ENCODE data around the gene DCBLD2. TPM values are rescaled to one million over a fixed set of nuclear protein-coding genes. Genes with fewer than 3 reads are reported as not detected.
A peak's percentile ranks its signal among the peaks of the same experiment; 100 is the strongest.

DCBLD2 gene
- total and polyA plus RNA-seq, 2 of the 13 experiments (the other 11 are each of a cell fraction or from before 2014, with no cell fraction given) = 43.8 to 56.9 TPM

DNA sequence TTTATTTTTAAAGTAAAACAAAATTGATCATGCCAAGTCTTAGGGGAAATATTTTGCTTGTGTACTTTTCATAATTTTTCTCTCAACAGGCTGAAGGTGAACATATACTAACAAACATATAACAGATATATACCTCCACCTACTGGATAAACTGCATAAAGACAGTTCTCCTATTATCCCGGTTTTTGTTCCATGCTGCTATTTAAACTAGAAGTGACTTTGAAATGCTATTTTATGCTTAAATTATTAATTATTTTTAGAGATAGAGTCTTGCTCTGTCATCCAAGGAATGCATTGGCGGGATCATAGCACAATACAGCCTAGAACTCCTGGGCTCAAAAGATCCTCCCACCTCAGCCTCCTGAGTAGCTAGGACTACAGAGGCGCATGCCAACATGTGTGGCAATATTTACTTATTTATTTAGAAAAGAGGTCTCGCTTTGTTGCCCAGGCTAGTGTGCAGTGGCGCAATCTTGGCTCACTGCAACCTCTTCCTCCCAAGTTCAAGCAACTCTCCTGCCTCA is 88.6 kb downstream of the DCBLD2 start (continued):
- TF ChIP-seq, protein P1, sequence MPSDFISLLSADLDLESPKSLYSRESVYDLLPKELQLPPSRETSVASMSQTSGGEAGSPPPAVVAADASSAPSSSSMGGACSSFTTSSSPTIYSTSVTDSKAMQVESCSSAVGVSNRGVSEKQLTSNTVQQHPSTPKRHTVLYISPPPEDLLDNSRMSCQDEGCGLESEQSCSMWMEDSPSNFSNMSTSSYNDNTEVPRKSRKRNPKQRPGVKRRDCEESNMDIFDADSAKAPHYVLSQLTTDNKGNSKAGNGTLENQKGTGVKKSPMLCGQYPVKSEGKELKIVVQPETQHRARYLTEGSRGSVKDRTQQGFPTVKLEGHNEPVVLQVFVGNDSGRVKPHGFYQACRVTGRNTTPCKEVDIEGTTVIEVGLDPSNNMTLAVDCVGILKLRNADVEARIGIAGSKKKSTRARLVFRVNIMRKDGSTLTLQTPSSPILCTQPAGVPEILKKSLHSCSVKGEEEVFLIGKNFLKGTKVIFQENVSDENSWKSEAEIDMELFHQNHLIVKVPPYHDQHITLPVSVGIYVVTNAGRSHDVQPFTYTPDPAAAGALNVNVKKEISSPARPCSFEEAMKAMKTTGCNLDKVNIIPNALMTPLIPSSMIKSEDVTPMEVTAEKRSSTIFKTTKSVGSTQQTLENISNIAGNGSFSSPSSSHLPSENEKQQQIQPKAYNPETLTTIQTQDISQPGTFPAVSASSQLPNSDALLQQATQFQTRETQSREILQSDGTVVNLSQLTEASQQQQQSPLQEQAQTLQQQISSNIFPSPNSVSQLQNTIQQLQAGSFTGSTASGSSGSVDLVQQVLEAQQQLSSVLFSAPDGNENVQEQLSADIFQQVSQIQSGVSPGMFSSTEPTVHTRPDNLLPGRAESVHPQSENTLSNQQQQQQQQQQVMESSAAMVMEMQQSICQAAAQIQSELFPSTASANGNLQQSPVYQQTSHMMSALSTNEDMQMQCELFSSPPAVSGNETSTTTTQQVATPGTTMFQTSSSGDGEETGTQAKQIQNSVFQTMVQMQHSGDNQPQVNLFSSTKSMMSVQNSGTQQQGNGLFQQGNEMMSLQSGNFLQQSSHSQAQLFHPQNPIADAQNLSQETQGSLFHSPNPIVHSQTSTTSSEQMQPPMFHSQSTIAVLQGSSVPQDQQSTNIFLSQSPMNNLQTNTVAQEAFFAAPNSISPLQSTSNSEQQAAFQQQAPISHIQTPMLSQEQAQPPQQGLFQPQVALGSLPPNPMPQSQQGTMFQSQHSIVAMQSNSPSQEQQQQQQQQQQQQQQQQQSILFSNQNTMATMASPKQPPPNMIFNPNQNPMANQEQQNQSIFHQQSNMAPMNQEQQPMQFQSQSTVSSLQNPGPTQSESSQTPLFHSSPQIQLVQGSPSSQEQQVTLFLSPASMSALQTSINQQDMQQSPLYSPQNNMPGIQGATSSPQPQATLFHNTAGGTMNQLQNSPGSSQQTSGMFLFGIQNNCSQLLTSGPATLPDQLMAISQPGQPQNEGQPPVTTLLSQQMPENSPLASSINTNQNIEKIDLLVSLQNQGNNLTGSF (CRISPR knock-in tag; IDR thresholded peaks at IDR 0.05) = no peak
- TF ChIP-seq HMGA1 (CRISPR knock-in tag; conservative IDR thresholded peaks at IDR 0.05) (no peak), SIX1 (CRISPR knock-in tag; IDR thresholded peaks at IDR 0.05; ENCODE audit: borderline replicate concordance) (no peak), BCL6 (CRISPR knock-in tag; IDR thresholded peaks at IDR 0.05) (peak; percentile 64), RORA (CRISPR knock-in tag; IDR thresholded peaks at IDR 0.05) (0 out of 2 replicates have a peak, but pooled peaks have one; percentile 34), ZNF883 (CRISPR knock-in tag; IDR thresholded peaks at IDR 0.05; ENCODE audit: not compliant biosample characterization) (no peak), PHF5A (CRISPR knock-in tag; IDR thresholded peaks at IDR 0.05; ENCODE audit: low read depth, unreplicated experiment) (peak; percentile 55), TEAD3 (CRISPR knock-in tag; optimal IDR thresholded peaks at IDR 0.05; ENCODE audit: borderline replicate concordance) (peak; percentile 86), STAG1 (CRISPR knock-in tag; IDR thresholded peaks at IDR 0.05) (peak; percentile 74), FOSL1 (CRISPR knock-in tag; IDR thresholded peaks at IDR 0.05; ENCODE audit: borderline replicate concordance) (no peak), BHLHE40 (IDR thresholded peaks at IDR 0.05; ENCODE audit: low read length) (0 out of 2 replicates have a peak, but pooled peaks have one; percentile 15)
- TF ChIP-seq, protein P2, sequence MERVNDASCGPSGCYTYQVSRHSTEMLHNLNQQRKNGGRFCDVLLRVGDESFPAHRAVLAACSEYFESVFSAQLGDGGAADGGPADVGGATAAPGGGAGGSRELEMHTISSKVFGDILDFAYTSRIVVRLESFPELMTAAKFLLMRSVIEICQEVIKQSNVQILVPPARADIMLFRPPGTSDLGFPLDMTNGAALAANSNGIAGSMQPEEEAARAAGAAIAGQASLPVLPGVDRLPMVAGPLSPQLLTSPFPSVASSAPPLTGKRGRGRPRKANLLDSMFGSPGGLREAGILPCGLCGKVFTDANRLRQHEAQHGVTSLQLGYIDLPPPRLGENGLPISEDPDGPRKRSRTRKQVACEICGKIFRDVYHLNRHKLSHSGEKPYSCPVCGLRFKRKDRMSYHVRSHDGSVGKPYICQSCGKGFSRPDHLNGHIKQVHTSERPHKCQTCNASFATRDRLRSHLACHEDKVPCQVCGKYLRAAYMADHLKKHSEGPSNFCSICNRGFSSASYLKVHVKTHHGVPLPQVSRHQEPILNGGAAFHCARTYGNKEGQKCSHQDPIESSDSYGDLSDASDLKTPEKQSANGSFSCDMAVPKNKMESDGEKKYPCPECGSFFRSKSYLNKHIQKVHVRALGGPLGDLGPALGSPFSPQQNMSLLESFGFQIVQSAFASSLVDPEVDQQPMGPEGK (CRISPR knock-in tag; IDR thresholded peaks at IDR 0.05) = 0 out of 2 replicates have a peak, but pooled peaks have one; percentile 20
- TF ChIP-seq, protein P3, sequence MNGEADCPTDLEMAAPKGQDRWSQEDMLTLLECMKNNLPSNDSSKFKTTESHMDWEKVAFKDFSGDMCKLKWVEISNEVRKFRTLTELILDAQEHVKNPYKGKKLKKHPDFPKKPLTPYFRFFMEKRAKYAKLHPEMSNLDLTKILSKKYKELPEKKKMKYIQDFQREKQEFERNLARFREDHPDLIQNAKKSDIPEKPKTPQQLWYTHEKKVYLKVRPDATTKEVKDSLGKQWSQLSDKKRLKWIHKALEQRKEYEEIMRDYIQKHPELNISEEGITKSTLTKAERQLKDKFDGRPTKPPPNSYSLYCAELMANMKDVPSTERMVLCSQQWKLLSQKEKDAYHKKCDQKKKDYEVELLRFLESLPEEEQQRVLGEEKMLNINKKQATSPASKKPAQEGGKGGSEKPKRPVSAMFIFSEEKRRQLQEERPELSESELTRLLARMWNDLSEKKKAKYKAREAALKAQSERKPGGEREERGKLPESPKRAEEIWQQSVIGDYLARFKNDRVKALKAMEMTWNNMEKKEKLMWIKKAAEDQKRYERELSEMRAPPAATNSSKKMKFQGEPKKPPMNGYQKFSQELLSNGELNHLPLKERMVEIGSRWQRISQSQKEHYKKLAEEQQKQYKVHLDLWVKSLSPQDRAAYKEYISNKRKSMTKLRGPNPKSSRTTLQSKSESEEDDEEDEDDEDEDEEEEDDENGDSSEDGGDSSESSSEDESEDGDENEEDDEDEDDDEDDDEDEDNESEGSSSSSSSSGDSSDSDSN (CRISPR knock-in tag; IDR thresholded peaks at IDR 0.05) = no peak
- TF ChIP-seq, protein P4, sequence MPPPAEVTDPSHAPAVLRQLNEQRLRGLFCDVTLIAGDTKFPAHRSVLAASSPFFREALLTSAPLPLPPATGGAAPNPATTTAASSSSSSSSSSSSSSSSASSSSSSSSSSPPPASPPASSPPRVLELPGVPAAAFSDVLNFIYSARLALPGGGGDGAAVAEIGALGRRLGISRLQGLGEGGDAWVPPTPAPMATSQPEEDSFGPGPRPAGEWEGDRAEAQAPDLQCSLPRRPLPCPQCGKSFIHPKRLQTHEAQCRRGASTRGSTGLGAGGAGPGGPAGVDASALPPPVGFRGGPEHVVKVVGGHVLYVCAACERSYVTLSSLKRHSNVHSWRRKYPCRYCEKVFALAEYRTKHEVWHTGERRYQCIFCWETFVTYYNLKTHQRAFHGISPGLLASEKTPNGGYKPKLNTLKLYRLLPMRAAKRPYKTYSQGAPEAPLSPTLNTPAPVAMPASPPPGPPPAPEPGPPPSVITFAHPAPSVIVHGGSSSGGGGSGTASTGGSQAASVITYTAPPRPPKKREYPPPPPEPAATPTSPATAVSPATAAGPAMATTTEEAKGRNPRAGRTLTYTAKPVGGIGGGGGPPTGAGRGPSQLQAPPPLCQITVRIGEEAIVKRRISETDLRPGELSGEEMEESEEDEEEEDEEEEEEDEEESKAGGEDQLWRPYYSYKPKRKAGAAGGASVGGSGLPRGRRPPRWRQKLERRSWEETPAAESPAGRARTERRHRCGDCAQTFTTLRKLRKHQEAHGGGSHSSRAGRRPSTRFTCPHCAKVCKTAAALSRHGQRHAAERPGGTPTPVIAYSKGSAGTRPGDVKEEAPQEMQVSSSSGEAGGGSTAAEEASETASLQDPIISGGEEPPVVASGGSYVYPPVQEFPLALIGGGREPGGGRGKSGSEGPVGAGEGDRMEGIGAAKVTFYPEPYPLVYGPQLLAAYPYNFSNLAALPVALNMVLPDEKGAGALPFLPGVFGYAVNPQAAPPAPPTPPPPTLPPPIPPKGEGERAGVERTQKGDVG (CRISPR knock-in tag; IDR thresholded peaks at IDR 0.05; ENCODE audit: borderline replicate concordance) = no peak

Measured in HepG2 (cell line).